Immature natural killer cell (primary cell): Measurements from ENCODE around the gene BPGM. TPM values are rescaled to one million over a fixed set of nuclear protein-coding genes. Genes with fewer than 3 reads are reported as not detected.

Experiments used
- polyA plus RNA-seq, 3 donors: library from polyadenylated mRNA; unstranded; fragments of 300-500 nt; fragmentation: Illumina TruSeq; gene quantifications; one replicate each; pipeline ENCODE4 v1.2.3, GENCODE V29; 2021

Gene BPGM
- polyA plus RNA-seq, 3 donors from 2014 or later: 58.3 to 71.3 (median 59.5) TPM

Other genes starting within 250 kb of the BPGM start
- 100 to 1,000 TPM; 173 to 265 (median 176) TPM for gene AKR1B1, start 187.8 kb upstream of the BPGM start, polyA plus RNA-seq
- gene AKR1B10, start 119.3 kb upstream of the BPGM start, polyA plus RNA-seq: not detected
- not detected for gene AKR1B15, start 97.7 kb upstream of the BPGM start, polyA plus RNA-seq
- under 1 TPM in 2 of 3 donors, not detected in 1; 0.06 to 0.07 TPM for gene CALD1, start 132.8 kb downstream of the BPGM start, polyA plus RNA-seq